Endothelial cell of umbilical vein (primary cell): Measurements from ENCODE around the gene CLEC4E.
"Not testable (repeated sequence)": the region's sequence is repeated elsewhere in the genome, so short reads cannot be mapped to it uniquely, and the experiment has no call there.

Source experiments
- CTCF ChIP-seq, 2 donors: IDR thresholded peaks; 1 replicate in 1 of 2; 2 replicates in 1 of 2; pipeline ENCODE4 v1.5.1; 2011; ENCODE audit warnings: low read length in 2 of 2, mild to moderate bottlenecking in 2 of 2, moderate library complexity in 2 of 2, control low read depth in 1 of 2, inconsistent platforms in 1 of 2, low read depth in 1 of 2; ENCODE audit not compliant: insufficient read depth in 1 of 2; ENCODE audit errors: extremely low read depth in 1 of 2
- EZH2 ChIP-seq: IDR thresholded peaks from 2 replicates; pipeline ENCODE4 v1.6.1; 2012; ENCODE audit warnings: borderline replicate concordance, low read depth, mild to moderate bottlenecking, moderate library complexity, low read length, inconsistent platforms; ENCODE audit not compliant: severe bottlenecking
- FOS ChIP-seq: IDR thresholded peaks from 2 replicates; pipeline ENCODE4 v1.6.1; 2011; ENCODE audit warnings: mild to moderate bottlenecking, low read length, moderate library complexity, borderline replicate concordance; ENCODE audit not compliant: insufficient read depth
- JUN ChIP-seq: IDR thresholded peaks from 2 replicates; pipeline ENCODE4 v1.6.1; 2011; ENCODE audit warnings: borderline replicate concordance, low read depth; ENCODE audit not compliant: insufficient read length, insufficient read depth
- MAX ChIP-seq: IDR thresholded peaks from 2 replicates; pipeline ENCODE4 v1.6.1; 2011; ENCODE audit not compliant: insufficient read depth, insufficient read length
- MYC ChIP-seq: IDR thresholded peaks from one replicate; pipeline ENCODE4 v1.6.1; 2011; ENCODE audit warnings: mild to moderate bottlenecking, low read depth, low read length
- POLR2A ChIP-seq: IDR thresholded peaks from 2 replicates; pipeline ENCODE4 v1.6.1; 2012; ENCODE audit warnings: low read depth, mild to moderate bottlenecking, control low read depth, low read length
- POLR2AphosphoS5 ChIP-seq: IDR thresholded peaks from 2 replicates; pipeline ENCODE4 v1.6.1; 2012; ENCODE audit warnings: low read depth, mild to moderate bottlenecking, control low read depth, low read length, moderate library complexity; ENCODE audit not compliant: insufficient read depth

- not testable (repeated sequence) for TF ChIP-seq MAX; CTCF (IDR thresholded peaks at IDR 0.05; ENCODE audit: extremely low read depth in 1 of 2, insufficient read depth in 1 of 2, low read depth in 1 of 2, low read length in 2 of 2); EZH2; FOS; POLR2A; JUN; POLR2AphosphoS5; MYC
Observed at GRCh38 chr12:8537820-8538219, 2.9 kb downstream of the CLEC4E start.
